Keratinocyte (primary cell): ENCODE measurements around the gene CCDC61.

ENCODE experiments used
- CTCF ChIP-seq, 3 experiments: IDR thresholded peaks in 1 of 3; conservative IDR thresholded peaks in 1 of 3; optimal IDR thresholded peaks in 1 of 3; 2 replicates in 2 of 3; 3 replicates in 1 of 3; pipeline versions ENCODE3 to v1.5.1; 2011; ENCODE audit warnings: low read length in 3 of 3, mild to moderate bottlenecking in 3 of 3, moderate library complexity in 2 of 3, control low read depth in 1 of 3, inconsistent platforms in 1 of 3; ENCODE audit not compliant: insufficient read depth in 2 of 3; ENCODE audit errors: extremely low read depth in 1 of 3
- EZH2 ChIP-seq: IDR thresholded peaks from one replicate; pipeline ENCODE4 v1.6.1; 2012; ENCODE audit warnings: inconsistent platforms, mild to moderate bottlenecking, low read length, moderate library complexity

- no peak for TF ChIP-seq EZH2
- no peak for TF ChIP-seq CTCF (optimal IDR thresholded peaks at IDR 0.05 in 1 of 3, IDR thresholded peaks at IDR 0.05 in 1 of 3, conservative IDR thresholded peaks at IDR 0.05 in 1 of 3; ENCODE audit: extremely low read depth in 1 of 3, insufficient read depth in 2 of 3, low read length in 3 of 3)
Observed at GRCh38 chr19:46020819-46021125, 25.5 kb downstream of the CCDC61 start.
